Heart right ventricle (tissue), 16 donors: ENCODE results near the gene CCDC91. TPM values are rescaled to one million over a fixed set of nuclear protein-coding genes. Genes with fewer than 3 reads are reported as not detected.

Source experiments
- ATAC-seq, 8 donors: fragments of 200-7000 bp; cut with Tn5 transposase; one replicate each; pipeline ENCODE4 v1.9.1; 2020; ENCODE audit warnings: mild to moderate bottlenecking in 8 of 8, moderate library complexity in 8 of 8, moderate number of reproducible peaks in 1 of 8
- DNase-seq, 2 donors: peaks; one replicate each; pipeline ENCODE4 v3.0.0-alpha.2; 2020
- H3K27ac ChIP-seq, 10 donors: fragments of 200-600 bp; sonication (generic) in 2 of 10; one replicate each; pipeline versions ENCODE4 v1.5.0 to v1.8.0; 2020 to 2022; ENCODE audit warnings: mild to moderate bottlenecking in 3 of 10
- H3K27me3 ChIP-seq, 7 donors: fragments of 200-600 bp; one replicate each; pipeline ENCODE4 v1.8.0; 2021 to 2022; ENCODE audit warnings: mild to moderate bottlenecking in 2 of 7
- H3K36me3 ChIP-seq, 9 donors: fragments of 200-600 bp; sonication (generic) in 1 of 9; one replicate each; pipeline versions ENCODE4 v1.5.0 to v1.8.0; 2020 to 2022; ENCODE audit warnings: mild to moderate bottlenecking in 2 of 9
- H3K4me1 ChIP-seq, 9 donors: fragments of 200-600 bp; sonication (generic) in 1 of 9; one replicate each; pipeline versions ENCODE4 v1.5.0 to v1.8.0; 2020 to 2022; ENCODE audit warnings: mild to moderate bottlenecking in 4 of 9
- H3K4me3 ChIP-seq, 10 donors: fragments of 200-600 bp; sonication (generic) in 2 of 10; one replicate each; pipeline versions ENCODE4 v1.5.0 to v1.8.0; 2020 to 2022; ENCODE audit warnings: mild to moderate bottlenecking in 7 of 10, moderate library complexity in 2 of 10
- H3K9me3 ChIP-seq, 11 donors: fragments of 200-600 bp in 10 of 11; sonication (generic) in 2 of 11; one replicate each; pipeline versions ENCODE4 v1.5.0 to v1.8.0; 2013 to 2022; ENCODE audit warnings: mild to moderate bottlenecking in 2 of 11, control low read depth in 1 of 11, moderate library complexity in 1 of 11
- WGBS, 2 donors: extraction: QIAGEN DNeasy Blood & Tissue Kit; methylation state at CpG; one replicate each; pipeline ENCODE4 v1.1.7; 2013; ENCODE audit warnings: inconsistent platforms in 1 of 2; 5-methylcytosine and 5-hydroxymethylcytosine counted together
- intact Hi-C, 10 donors: fragments of 100-400 bp; cut with DNase I; formaldehyde crosslinking; loops; one replicate each; pipeline versions ENCODE4 v1.11.1 to v1.14.2; 2022
- polyA plus RNA-seq, 2 donors: library from polyadenylated mRNA; stranded (reverse); fragments of 200-250 nt; gene quantifications; one replicate each; pipeline ENCODE4 v1.2.3, GENCODE V29; 2013
- total RNA-seq, 10 donors: library from RNA; stranded (reverse); fragmentation: NEBNext Ultra II Directional in 3 of 10; extraction: Animal tissue kit (Norgen Biotek cat#: 25700) in 3 of 10; gene quantifications; one replicate each; pipeline versions ENCODE4 v1.2.1 to v1.2.4, GENCODE V29; 2021 to 2023
- TF ChIP-seq, protein P1 (sequence below), 9 donors: fragments of 200-600 bp; sonication (generic) in 2 of 9; IDR thresholded peaks; one replicate each; pipeline versions ENCODE4 v1.5.0 to v1.8.0; 2021 to 2022; ENCODE audit warnings: antibody characterized with exemption in 9 of 9, mild to moderate bottlenecking in 5 of 9, moderate library complexity in 1 of 9
- donor health status: Arrhythmogenic right ventricular cardiomyopathy.
- donor health status: ischemic (EF 13 %, LVEDD 7.1; RV severe dilation, severe dysfunction).
- donor health status: healthy with polysubstance abuse.
- donor health status: DM: no; HTN: yes; CAD: no.
- donor health status: DM: no; HTN: no; CAD: no.
- donor health status: ischemic (EF 25% LVEDD 6.9; RV normal size, moderate dysfunction).
- donor health status: ischemic (EF 25% LVEDD 5.7; RV mildly dilated, moderate dysfunction).
- donor health status: healthy.
- donor health status: DM: yes; HTN: yes; CAD: no.
- donor health status: Ischemic cardiomyopathy.
- donor health status: ischemic (EF 35%, LVEDD 5.7; RV mildly dilated, moderate dysfunction).
- donor health status: nonischemic (EF 11% LVEDD 7.7; RV severe dilation, severe dysfunction).
- donor health status: DM: yes; HTN: yes; CAD: no.
- donor health status: PGD.
- donor health status: ischemic (EF 29% LVEDD 5.4; RV normal size, mild dysfunction).
- donor health status: nonischemic (EF 23%, LVEDD 6.1; RV moderate dilation, normal function).

Gene CCDC91
- total and polyA plus RNA-seq, 12 donors = 20.5 to 66.4 (median 54.5) TPM

DNA sequence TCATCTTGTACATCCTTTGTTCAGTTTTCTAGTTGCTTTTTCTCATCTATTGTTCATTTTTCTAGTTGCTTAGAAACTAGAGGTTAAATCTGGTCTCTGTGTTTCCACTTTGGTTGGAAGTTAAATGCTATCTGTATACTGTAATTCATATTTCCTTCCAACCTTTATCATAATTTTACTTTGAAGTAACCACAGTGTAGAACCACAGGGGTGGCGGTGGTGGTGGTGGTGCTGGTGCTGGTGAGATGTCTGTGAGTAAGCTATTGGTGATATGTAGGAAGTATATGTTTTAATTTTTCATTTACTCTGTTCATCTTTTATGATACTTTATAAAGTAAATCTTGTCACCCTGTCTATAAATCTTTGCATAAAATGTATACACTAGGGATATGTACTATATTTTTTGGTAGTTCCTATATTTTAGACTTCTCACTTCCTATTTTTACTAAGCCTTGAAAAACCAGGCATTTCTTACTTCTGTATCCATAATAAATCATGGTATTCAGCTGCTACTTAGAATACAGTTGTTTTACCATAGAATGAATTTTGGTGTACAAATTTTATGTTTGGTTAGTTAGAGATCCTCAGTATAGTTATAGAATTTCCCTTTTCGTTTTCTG, 31.9 kb downstream of the CCDC91 start:
- 91 to 98% methylated on average over 2 of the region's 2 CpGs for WGBS, 2 donors
- no peak overlapping the region for H3K27ac ChIP-seq
- DNase-seq (no peak), ATAC-seq (no peak)
- TF ChIP-seq, protein P1, sequence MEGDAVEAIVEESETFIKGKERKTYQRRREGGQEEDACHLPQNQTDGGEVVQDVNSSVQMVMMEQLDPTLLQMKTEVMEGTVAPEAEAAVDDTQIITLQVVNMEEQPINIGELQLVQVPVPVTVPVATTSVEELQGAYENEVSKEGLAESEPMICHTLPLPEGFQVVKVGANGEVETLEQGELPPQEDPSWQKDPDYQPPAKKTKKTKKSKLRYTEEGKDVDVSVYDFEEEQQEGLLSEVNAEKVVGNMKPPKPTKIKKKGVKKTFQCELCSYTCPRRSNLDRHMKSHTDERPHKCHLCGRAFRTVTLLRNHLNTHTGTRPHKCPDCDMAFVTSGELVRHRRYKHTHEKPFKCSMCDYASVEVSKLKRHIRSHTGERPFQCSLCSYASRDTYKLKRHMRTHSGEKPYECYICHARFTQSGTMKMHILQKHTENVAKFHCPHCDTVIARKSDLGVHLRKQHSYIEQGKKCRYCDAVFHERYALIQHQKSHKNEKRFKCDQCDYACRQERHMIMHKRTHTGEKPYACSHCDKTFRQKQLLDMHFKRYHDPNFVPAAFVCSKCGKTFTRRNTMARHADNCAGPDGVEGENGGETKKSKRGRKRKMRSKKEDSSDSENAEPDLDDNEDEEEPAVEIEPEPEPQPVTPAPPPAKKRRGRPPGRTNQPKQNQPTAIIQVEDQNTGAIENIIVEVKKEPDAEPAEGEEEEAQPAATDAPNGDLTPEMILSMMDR (IDR thresholded peaks at IDR 0.05) = no peak
- H3K27me3 ChIP-seq = no peaks in the 10 kb centered on the region
- H3K4me3 ChIP-seq = no peak overlapping the region
- no peaks in the 10 kb centered on the region for H3K36me3 ChIP-seq
- H3K4me1 ChIP-seq = peaks cover 0 to 27% (median 3%) of the 10 kb centered on the region in 9 donors
- intact Hi-C loops = no loop called here
- peaks cover 0 to 33% (median 3%) of the 10 kb centered on the region in 11 donors for H3K9me3 ChIP-seq

DNA sequence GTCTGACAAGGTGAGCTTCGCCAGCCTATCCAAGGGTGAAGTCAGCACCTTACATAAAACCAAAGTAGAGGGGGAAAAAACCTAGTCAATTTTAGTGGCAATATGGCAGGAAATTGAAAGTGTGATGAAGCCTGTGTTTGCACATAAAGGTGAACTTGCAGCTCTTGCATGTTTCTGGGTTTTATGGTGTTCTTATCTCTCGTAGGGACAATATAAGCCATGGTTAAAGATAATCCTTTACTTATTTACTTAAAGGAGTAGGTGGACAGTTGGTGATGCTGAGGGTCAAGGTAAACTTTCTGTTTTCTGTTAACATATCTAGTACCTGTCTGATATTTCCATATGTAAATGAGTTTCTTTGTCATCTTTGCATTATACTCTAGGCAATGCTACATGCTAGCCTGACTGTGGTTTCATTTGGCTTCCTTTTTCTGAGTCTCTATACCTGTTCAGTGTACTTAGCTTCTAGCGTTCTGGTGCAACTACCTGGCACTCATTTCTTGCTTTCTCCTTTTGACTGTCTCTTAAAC, 32.8 kb downstream of the CCDC91 start:
- intact Hi-C loops = no loop called here
- no peak for ATAC-seq
- TF ChIP-seq, protein P1 (IDR thresholded peaks at IDR 0.05) = no peak

DNA sequence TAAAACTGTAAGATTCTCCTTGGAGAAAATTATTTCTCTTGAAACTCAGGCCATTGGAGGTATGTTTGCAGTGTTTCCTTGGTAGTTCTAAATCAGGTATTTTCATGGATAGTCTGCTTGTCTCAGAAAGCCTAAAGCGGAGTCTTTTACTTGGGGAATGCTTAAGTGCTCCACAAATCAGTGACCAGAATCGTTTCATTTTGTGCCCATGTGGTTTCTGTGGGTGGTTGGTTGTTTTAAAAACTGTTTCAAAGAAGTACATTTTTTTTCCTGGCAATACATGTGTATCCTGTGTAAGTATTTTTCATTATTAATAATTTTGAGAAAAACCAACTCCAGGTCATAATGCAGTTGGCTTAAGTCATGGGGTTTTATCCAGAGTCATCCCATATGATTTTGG, 33.6 kb downstream of the CCDC91 start:
- DNase-seq (no peak), ATAC-seq (no peak)
- TF ChIP-seq, protein P1 (IDR thresholded peaks at IDR 0.05) = no peak
- Histone ChIP-seq H3K9me3 (peaks cover 0 to 24% (median 0%) of the 10 kb centered on the region in 11 donors), H3K27me3 (no peaks in the 10 kb centered on the region), H3K36me3 (no peaks in the 10 kb centered on the region), H3K4me1 (peaks cover 0 to 27% (median 3%) of the 10 kb centered on the region in 9 donors), H3K4me3 (no peak overlapping the region), H3K27ac (no peak overlapping the region)
- intact Hi-C loops = no loop called here
- WGBS, 2 donors = 87 to 94% methylated on average over 2 of the region's 2 CpGs

More for the DNA sequence above, 32.8 kb downstream of the CCDC91 start:
- Histone ChIP-seq H3K4me3 (no peak overlapping the region), H3K27me3 (no peaks in the 10 kb centered on the region), H3K9me3 (peaks cover 0 to 30% (median 3%) of the 10 kb centered on the region in 11 donors), H3K27ac (no peak overlapping the region), H3K36me3 (no peaks in the 10 kb centered on the region), H3K4me1 (peaks cover 0 to 27% (median 3%) of the 10 kb centered on the region in 9 donors)
- DNase-seq = no peak
- 93 to 99% methylated on average over 3 of the region's 3 CpGs for WGBS, 2 donors

DNA sequence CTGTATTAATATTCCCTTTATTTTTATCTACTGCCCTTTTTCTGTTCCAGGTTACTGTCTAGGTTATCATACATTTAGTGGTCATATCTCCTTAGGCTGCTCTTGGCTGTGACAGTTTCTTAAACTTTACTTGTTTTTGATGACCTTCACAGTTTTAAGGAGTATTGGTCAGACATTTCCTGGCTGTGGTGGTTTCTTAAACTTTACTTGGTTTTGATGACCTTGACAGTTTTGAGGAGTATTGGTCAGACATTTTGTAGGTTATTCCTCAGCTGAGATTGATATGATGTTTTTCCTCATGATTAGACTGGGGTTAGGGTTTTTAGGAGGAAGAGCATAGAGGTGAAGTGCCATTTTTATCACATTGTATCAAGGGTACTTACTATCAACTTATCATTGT, 36.4 kb downstream of the CCDC91 start:
- Histone ChIP-seq H3K4me1 (peaks cover 0 to 32% (median 3%) of the 10 kb centered on the region in 9 donors), H3K27ac (no peak overlapping the region), H3K36me3 (no peaks in the 10 kb centered on the region), H3K27me3 (no peaks in the 10 kb centered on the region), H3K9me3 (peaks cover 0 to 11% (median 0%) of the 10 kb centered on the region in 11 donors), H3K4me3 (no peak overlapping the region)
- ATAC-seq (no peak), DNase-seq (no peak)
- TF ChIP-seq, protein P1 (IDR thresholded peaks at IDR 0.05) = no peak
- intact Hi-C loops = no loop called here
